GM23338 (cell line): ENCODE data around the gene EXOC4. TPM values are rescaled to one million over a fixed set of nuclear protein-coding genes. Genes with fewer than 3 reads are reported as not detected.

Experiments used
- ATAC-seq: fragments of 200-7000 bp; cut with Tn5 transposase; 3 replicates; pipeline ENCODE4 v1.9.1; 2020
- DNase-seq: peaks from one replicate; pipeline ENCODE4 v3.0.0-alpha.2; 2015; ENCODE audit warnings: low spot score
- H2AFZ ChIP-seq: fragments of 200-600 bp; sonication (generic); 2 replicates; pipeline ENCODE4 v1.8.0; 2016; ENCODE audit warnings: antibody characterized with exemption, mild to moderate bottlenecking, moderate library complexity
- H3F3A ChIP-seq: fragments of 200-600 bp; sonication (generic); replicated peaks from 2 replicates; pipeline ENCODE4 v1.8.0; 2017; ENCODE audit warnings: antibody characterized with exemption, mixed run types, low read depth
- H3K27ac ChIP-seq: fragments of 200-600 bp; sonication (generic); 2 replicates; pipeline ENCODE4 v1.6.1; 2016; ENCODE audit warnings: low read depth
- H3K27me3 ChIP-seq: fragments of 200-600 bp; sonication (generic); 2 replicates; pipeline ENCODE4 v1.8.0; 2016; ENCODE audit warnings: mild to moderate bottlenecking, mixed run types, moderate library complexity; ENCODE audit not compliant: insufficient read depth
- H3K36me3 ChIP-seq: fragments of 200-600 bp; sonication (generic); 2 replicates; pipeline ENCODE4 v1.8.0; 2016; ENCODE audit warnings: mild to moderate bottlenecking; ENCODE audit not compliant: insufficient read depth
- H3K4me1 ChIP-seq: fragments of 200-600 bp; sonication (generic); 2 replicates; pipeline ENCODE4 v1.8.0; 2016; ENCODE audit warnings: mild to moderate bottlenecking, moderate library complexity; ENCODE audit not compliant: insufficient read depth
- H3K4me2 ChIP-seq: fragments of 200-600 bp; sonication (generic); 2 replicates; pipeline ENCODE4 v1.7.1; 2017; ENCODE audit warnings: mixed run types
- H3K4me3 ChIP-seq: fragments of 200-600 bp; sonication (generic); 2 replicates; pipeline ENCODE4 v1.6.1; 2016; ENCODE audit warnings: mixed run types
- H3K79me2 ChIP-seq: fragments of 200-600 bp; sonication (generic); replicated peaks from 2 replicates; pipeline ENCODE4 v1.8.0; 2017; ENCODE audit warnings: mild to moderate bottlenecking; ENCODE audit not compliant: insufficient read depth
- H3K9me2 ChIP-seq: fragments of 200-600 bp; sonication (generic); 2 replicates; pipeline ENCODE4 v1.8.0; 2017; ENCODE audit not compliant: insufficient read depth
- H4K20me1 ChIP-seq: fragments of 200-600 bp; sonication (generic); replicated peaks from 2 replicates; pipeline ENCODE4 v1.8.0; 2017; ENCODE audit warnings: mild to moderate bottlenecking; ENCODE audit not compliant: insufficient read depth
- H3K27ac Mint-ChIP-seq: 2 replicates; pipeline ENCODE4 v1.8.0; 2020; ENCODE audit warnings: inconsistent platforms, mild to moderate bottlenecking, moderate library complexity, mixed read lengths
- H3K27me3 Mint-ChIP-seq: 3 replicates; pipeline ENCODE4 v1.8.0; 2022; ENCODE audit warnings: low read depth, mild to moderate bottlenecking, moderate library complexity, mixed read lengths, inconsistent platforms; ENCODE audit not compliant: insufficient read depth, poor library complexity
- H3K36me3 Mint-ChIP-seq: 3 replicates; pipeline ENCODE4 v1.8.0; 2021; ENCODE audit warnings: low read depth, mild to moderate bottlenecking, inconsistent platforms, moderate library complexity, mixed read lengths
- H3K4me1 Mint-ChIP-seq: 3 replicates; pipeline ENCODE4 v1.8.0; 2020; ENCODE audit warnings: mild to moderate bottlenecking, inconsistent platforms, mixed read lengths
- H3K4me3 Mint-ChIP-seq: 3 replicates; pipeline ENCODE4 v1.8.0; 2021; ENCODE audit warnings: moderate library complexity, mild to moderate bottlenecking, inconsistent platforms, mixed read lengths
- H3K9me3 Mint-ChIP-seq: 3 replicates; pipeline ENCODE4 v1.8.0; 2020; ENCODE audit warnings: moderate library complexity, mild to moderate bottlenecking, inconsistent platforms, mixed read lengths
- CTCF ChIP-seq, 2 experiments: fragments of 200-600 bp in 1 of 2; sonication (generic) in 1 of 2; conservative IDR thresholded peaks; 2 replicates each; pipeline versions ENCODE4 v1.5.1 to v1.6.1; 2016 to 2017; ENCODE audit warnings: antibody characterized with exemption in 2 of 2, low read depth in 2 of 2, mild to moderate bottlenecking in 2 of 2, moderate library complexity in 1 of 2
- EZH2 ChIP-seq: fragments of 200-600 bp; sonication (generic); IDR thresholded peaks from one replicate; pipeline ENCODE4 v1.8.0; 2017; ENCODE audit warnings: antibody characterized with exemption, mild to moderate bottlenecking, low read depth; ENCODE audit not compliant: unreplicated experiment
- EZH2phosphoT487 ChIP-seq: fragments of 200-600 bp; sonication (generic); IDR thresholded peaks from one replicate; pipeline ENCODE4 v1.8.1; 2018; ENCODE audit warnings: antibody characterized with exemption; ENCODE audit not compliant: unreplicated experiment
- JUNB ChIP-seq: IDR thresholded peaks from one replicate; pipeline ENCODE4 v1.6.1; 2016; ENCODE audit warnings: antibody characterized with exemption; ENCODE audit not compliant: unreplicated experiment
- NANOG ChIP-seq: IDR thresholded peaks from 2 replicates; pipeline ENCODE4 v1.6.1; 2016; ENCODE audit warnings: antibody characterized with exemption, borderline replicate concordance
- POLR2AphosphoS5 ChIP-seq: IDR thresholded peaks from 2 replicates; pipeline ENCODE4 v1.6.1; 2016; ENCODE audit warnings: antibody characterized with exemption, low read depth
- STAT1 ChIP-seq: IDR thresholded peaks from one replicate; pipeline ENCODE4 v1.6.1; 2016; ENCODE audit warnings: antibody characterized with exemption; ENCODE audit not compliant: unreplicated experiment
- ZNF114 ChIP-seq: fragments of 250-450 bp; sonication (Bioruptor Pico); IDR thresholded peaks from 2 replicates; pipeline ENCODE4 v1.5.0; 2020; ENCODE audit warnings: mild to moderate bottlenecking, moderate library complexity
- ZNF331 ChIP-seq: fragments of 250-450 bp; sonication (Bioruptor Pico); IDR thresholded peaks from 2 replicates; pipeline ENCODE4 v1.5.0; 2020; ENCODE audit warnings: low read depth, mild to moderate bottlenecking, moderate library complexity
- polyA plus RNA-seq: library from polyadenylated mRNA; unstranded; fragments of >200 nt; fragmentation: Nextera tagmentation; extraction: Ambion mirVana; gene quantifications from 2 replicates; pipeline ENCODE4 v1.2.1, GENCODE V29; 2016
- total RNA-seq: library from RNA; depleted of rRNA; stranded (reverse); fragments of >200 nt; shearing (Covaris generic); gene quantifications from 2 replicates; pipeline ENCODE4 v1.2.3, GENCODE V29; 2014
- TF ChIP-seq, protein P1 (sequence below): IDR thresholded peaks from one replicate; pipeline ENCODE4 v1.6.1; 2018; ENCODE audit warnings: antibody characterized with exemption; ENCODE audit not compliant: unreplicated experiment
- TF ChIP-seq, protein P2 (sequence below): IDR thresholded peaks from 2 replicates; pipeline ENCODE4 v1.6.1; 2016; ENCODE audit warnings: antibody characterized with exemption
- TF ChIP-seq, protein P3 (sequence below): fragments of 250-450 bp; sonication (Bioruptor Pico); IDR thresholded peaks from 2 replicates; pipeline ENCODE4 v1.5.0; 2020; ENCODE audit warnings: mild to moderate bottlenecking, moderate library complexity

EXOC4 gene
- total and polyA plus RNA-seq, 2 experiments from 2014 or later, result 37.5 to 52.7 TPM

GRCh38 chr7:133916621-133917020, 663.7 kb downstream of the EXOC4 start (continued):
- TF ChIP-seq, protein P1, sequence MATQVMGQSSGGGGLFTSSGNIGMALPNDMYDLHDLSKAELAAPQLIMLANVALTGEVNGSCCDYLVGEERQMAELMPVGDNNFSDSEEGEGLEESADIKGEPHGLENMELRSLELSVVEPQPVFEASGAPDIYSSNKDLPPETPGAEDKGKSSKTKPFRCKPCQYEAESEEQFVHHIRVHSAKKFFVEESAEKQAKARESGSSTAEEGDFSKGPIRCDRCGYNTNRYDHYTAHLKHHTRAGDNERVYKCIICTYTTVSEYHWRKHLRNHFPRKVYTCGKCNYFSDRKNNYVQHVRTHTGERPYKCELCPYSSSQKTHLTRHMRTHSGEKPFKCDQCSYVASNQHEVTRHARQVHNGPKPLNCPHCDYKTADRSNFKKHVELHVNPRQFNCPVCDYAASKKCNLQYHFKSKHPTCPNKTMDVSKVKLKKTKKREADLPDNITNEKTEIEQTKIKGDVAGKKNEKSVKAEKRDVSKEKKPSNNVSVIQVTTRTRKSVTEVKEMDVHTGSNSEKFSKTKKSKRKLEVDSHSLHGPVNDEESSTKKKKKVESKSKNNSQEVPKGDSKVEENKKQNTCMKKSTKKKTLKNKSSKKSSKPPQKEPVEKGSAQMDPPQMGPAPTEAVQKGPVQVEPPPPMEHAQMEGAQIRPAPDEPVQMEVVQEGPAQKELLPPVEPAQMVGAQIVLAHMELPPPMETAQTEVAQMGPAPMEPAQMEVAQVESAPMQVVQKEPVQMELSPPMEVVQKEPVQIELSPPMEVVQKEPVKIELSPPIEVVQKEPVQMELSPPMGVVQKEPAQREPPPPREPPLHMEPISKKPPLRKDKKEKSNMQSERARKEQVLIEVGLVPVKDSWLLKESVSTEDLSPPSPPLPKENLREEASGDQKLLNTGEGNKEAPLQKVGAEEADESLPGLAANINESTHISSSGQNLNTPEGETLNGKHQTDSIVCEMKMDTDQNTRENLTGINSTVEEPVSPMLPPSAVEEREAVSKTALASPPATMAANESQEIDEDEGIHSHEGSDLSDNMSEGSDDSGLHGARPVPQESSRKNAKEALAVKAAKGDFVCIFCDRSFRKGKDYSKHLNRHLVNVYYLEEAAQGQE, result no peak
- TF ChIP-seq, protein P2, sequence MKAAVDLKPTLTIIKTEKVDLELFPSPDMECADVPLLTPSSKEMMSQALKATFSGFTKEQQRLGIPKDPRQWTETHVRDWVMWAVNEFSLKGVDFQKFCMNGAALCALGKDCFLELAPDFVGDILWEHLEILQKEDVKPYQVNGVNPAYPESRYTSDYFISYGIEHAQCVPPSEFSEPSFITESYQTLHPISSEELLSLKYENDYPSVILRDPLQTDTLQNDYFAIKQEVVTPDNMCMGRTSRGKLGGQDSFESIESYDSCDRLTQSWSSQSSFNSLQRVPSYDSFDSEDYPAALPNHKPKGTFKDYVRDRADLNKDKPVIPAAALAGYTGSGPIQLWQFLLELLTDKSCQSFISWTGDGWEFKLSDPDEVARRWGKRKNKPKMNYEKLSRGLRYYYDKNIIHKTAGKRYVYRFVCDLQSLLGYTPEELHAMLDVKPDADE, result no peak

DNA sequence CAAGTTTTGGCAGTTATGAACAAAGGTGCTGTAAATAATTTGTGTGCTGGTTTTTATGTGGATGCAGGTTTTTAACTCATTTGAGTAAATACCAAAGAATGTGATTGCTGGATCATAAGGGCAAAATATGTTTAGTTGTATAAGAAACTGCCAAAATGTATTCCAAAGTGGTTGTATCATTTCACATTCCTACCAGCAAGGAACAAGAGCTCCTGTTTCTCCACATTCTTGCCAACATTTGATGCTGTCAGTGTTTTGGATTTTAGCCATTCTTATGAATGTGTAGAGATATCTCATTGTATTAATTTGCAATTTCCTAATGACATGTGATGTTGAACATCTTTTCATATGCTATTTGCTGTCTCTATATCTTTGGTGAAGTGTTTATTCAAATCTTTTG, 666.9 kb downstream of the EXOC4 start:
- DNase-seq (no peak), ATAC-seq (no peak)
- Mint-ChIP-seq H3K27ac (no peak overlapping the region), H3K36me3 (peaks cover 19% of the 10 kb centered on the region), H3K4me1 (peaks cover 4% of the 10 kb centered on the region; the same call in 2 of the 3 replicates), H3K27me3 (peaks cover 6% of the 10 kb centered on the region), H3K4me3 (no peak overlapping the region), H3K9me3 (peaks cover 8% of the 10 kb centered on the region; the same call in 2 of the 3 replicates)
- Histone ChIP-seq H4K20me1 (no peaks in the 10 kb centered on the region), H2AFZ (no peak overlapping the region), H3K27ac (no peak overlapping the region), H3K79me2 (no peaks in the 10 kb centered on the region), H3K27me3 (no peaks in the 10 kb centered on the region), H3K36me3 (no peaks in the 10 kb centered on the region), H3K4me1 (0 out of 2 replicates have a peak, but pooled peaks cover 2% of the 10 kb centered on the region), H3K9me2 (no peaks in the 10 kb centered on the region), H3K4me2 (no peak overlapping the region), H3K4me3 (no peak overlapping the region), H3F3A (no peaks in the 10 kb centered on the region)
- no peak for TF ChIP-seq STAT1
- TF ChIP-seq, protein P3, sequence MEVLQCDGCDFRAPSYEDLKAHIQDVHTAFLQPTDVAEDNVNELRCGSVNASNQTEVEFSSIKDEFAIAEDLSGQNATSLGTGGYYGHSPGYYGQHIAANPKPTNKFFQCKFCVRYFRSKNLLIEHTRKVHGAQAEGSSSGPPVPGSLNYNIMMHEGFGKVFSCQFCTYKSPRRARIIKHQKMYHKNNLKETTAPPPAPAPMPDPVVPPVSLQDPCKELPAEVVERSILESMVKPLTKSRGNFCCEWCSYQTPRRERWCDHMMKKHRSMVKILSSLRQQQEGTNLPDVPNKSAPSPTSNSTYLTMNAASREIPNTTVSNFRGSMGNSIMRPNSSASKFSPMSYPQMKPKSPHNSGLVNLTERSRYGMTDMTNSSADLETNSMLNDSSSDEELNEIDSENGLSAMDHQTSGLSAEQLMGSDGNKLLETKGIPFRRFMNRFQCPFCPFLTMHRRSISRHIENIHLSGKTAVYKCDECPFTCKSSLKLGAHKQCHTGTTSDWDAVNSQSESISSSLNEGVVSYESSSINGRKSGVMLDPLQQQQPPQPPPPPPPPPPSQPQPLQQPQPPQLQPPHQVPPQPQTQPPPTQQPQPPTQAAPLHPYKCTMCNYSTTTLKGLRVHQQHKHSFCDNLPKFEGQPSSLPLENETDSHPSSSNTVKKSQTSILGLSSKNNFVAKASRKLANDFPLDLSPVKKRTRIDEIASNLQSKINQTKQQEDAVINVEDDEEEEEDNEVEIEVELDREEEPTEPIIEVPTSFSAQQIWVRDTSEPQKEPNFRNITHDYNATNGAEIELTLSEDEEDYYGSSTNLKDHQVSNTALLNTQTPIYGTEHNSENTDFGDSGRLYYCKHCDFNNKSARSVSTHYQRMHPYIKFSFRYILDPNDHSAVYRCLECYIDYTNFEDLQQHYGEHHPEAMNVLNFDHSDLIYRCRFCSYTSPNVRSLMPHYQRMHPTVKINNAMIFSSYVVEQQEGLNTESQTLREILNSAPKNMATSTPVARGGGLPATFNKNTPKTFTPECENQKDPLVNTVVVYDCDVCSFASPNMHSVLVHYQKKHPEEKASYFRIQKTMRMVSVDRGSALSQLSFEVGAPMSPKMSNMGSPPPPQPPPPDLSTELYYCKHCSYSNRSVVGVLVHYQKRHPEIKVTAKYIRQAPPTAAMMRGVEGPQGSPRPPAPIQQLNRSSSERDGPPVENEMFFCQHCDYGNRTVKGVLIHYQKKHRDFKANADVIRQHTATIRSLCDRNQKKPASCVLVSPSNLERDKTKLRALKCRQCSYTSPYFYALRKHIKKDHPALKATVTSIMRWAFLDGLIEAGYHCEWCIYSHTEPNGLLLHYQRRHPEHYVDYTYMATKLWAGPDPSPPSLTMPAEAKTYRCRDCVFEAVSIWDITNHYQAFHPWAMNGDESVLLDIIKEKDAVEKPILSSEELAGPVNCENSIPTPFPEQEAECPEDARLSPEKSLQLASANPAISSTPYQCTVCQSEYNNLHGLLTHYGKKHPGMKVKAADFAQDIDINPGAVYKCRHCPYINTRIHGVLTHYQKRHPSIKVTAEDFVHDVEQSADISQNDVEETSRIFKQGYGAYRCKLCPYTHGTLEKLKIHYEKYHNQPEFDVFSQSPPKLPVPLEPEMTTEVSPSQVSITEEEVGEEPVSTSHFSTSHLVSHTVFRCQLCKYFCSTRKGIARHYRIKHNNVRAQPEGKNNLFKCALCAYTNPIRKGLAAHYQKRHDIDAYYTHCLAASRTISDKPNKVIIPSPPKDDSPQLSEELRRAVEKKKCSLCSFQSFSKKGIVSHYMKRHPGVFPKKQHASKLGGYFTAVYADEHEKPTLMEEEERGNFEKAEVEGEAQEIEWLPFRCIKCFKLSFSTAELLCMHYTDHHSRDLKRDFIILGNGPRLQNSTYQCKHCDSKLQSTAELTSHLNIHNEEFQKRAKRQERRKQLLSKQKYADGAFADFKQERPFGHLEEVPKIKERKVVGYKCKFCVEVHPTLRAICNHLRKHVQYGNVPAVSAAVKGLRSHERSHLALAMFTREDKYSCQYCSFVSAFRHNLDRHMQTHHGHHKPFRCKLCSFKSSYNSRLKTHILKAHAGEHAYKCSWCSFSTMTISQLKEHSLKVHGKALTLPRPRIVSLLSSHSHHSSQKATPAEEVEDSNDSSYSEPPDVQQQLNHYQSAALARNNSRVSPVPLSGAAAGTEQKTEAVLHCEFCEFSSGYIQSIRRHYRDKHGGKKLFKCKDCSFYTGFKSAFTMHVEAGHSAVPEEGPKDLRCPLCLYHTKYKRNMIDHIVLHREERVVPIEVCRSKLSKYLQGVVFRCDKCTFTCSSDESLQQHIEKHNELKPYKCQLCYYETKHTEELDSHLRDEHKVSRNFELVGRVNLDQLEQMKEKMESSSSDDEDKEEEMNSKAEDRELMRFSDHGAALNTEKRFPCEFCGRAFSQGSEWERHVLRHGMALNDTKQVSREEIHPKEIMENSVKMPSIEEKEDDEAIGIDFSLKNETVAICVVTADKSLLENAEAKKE (CRISPR knock-in tag), result no peak
- TF ChIP-seq JUNB, result no peak
- TF ChIP-seq EZH2, result no peak
- no peak for TF ChIP-seq CTCF (conservative IDR thresholded peaks at IDR 0.05; ENCODE audit: low read depth in 2 of 2)
- no peak for TF ChIP-seq EZH2phosphoT487
- TF ChIP-seq NANOG, result no peak
- no peak for TF ChIP-seq ZNF114 (CRISPR knock-in tag)
- TF ChIP-seq POLR2AphosphoS5, result no peak
- TF ChIP-seq, protein P2, result no peak
- TF ChIP-seq ZNF331 (CRISPR knock-in tag), result no peak
